Activated T-helper 2 cell treated with anti-CD3 and anti-CD28 coated beads, Interferon-gamma antibody, Interleukin-2, Interleukin-4, amounts not matched to agents 10 μg/mL and 5 μg/mL and 100 μg/mL, durations not matched to agents 14 hours and 24 hours and 36 hours (primary cell): Measurements from ENCODE around the gene ZNF775. TPM values are rescaled to one million over a fixed set of nuclear protein-coding genes. Genes with fewer than 3 reads are reported as not detected.
A peak's percentile ranks its signal among the peaks of the same experiment; 100 is the strongest.

ENCODE experiments used
- DNase-seq: peaks from one replicate; pipeline ENCODE4 v3.0.0; 2021; ENCODE audit warnings: low spot score
- H3K27ac Mint-ChIP-seq: one replicate; pipeline ENCODE4 v1.8.0; 2021; ENCODE audit warnings: mixed read lengths
- H3K27me3 Mint-ChIP-seq: one replicate; pipeline ENCODE4 v1.8.0; 2021; ENCODE audit warnings: low read depth, mixed read lengths
- H3K36me3 Mint-ChIP-seq: one replicate; pipeline ENCODE4 v1.8.0; 2021; ENCODE audit warnings: low read depth, mixed read lengths
- H3K4me1 Mint-ChIP-seq: one replicate; pipeline ENCODE4 v1.8.0; 2021; ENCODE audit warnings: low read depth, mixed read lengths
- H3K4me3 Mint-ChIP-seq: one replicate; pipeline ENCODE4 v1.8.0; 2021; ENCODE audit warnings: low read depth, mild to moderate bottlenecking, moderate library complexity, mixed read lengths
- H3K9me3 Mint-ChIP-seq: one replicate; pipeline ENCODE4 v1.8.0; 2021; ENCODE audit warnings: mixed read lengths
- intact Hi-C: fragments of 100-400 bp; cut with micrococcal nuclease; formaldehyde crosslinking; loops from one replicate; pipeline ENCODE4 v1.15.1; 2023
- total RNA-seq: library from RNA; stranded (reverse); gene quantifications from 2 replicates; pipeline ENCODE4 v1.2.3, GENCODE V29; 2022

Gene ZNF775
- total RNA-seq, 1 donor from 2014 or later = 4.5 TPM

GRCh38 chr7:150404172-150404804 lies 25.2 kb downstream of the ZNF775 start:
- Mint-ChIP-seq H3K27me3 (no peaks in the 10 kb centered on the region), H3K4me3 (peak overlapping the region; percentile 81), H3K9me3 (no peaks in the 10 kb centered on the region), H3K36me3 (peaks cover 10% of the 10 kb centered on the region), H3K27ac (peak overlapping the region; percentile 82), H3K4me1 (peaks cover 63% of the 10 kb centered on the region)
- intact Hi-C loops = loop anchor here (2.0 kb wide), 1 partner anchor 47 kb away; no protein-coding TSS in a partner anchor
- no peak for DNase-seq

DNA sequence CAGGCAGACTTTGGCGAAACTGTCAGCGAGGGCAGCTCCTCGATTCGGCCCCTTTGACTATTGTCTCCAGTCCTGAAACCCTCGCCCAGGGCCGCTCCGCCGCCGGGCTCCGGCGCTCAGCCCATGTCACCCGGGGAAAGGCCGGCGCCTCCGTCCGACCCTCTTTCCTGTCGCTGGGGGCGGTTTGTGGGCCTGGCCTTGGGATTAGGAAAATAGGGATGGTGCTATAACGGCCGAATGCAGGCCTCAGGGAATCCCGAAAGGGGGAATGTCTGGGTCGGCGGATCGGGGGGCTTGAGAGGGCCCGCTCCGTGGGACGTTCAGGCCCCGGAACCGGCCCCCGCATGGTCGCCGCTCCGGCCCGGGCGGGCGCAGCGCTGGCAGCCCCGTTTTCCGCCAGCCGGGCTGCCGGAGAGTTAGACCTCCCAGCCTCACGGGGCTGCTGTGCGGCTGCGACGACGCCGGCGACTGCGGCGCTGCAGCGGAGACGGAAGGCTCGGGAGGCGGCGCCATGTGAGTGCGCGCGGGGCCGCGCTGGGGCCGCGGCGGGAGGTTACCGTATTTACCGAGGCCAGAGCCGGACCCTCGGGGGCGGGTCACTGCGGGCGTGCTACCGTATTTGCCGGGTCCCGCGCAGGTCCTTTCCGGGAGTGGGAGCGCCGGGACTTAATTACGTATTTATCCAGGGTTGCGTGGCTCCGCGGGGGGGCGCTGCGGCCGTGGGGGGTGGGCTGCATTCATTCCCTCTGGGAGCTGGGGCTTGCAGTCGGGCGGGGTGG lies 25.9 kb downstream of the ZNF775 start:
- H3K36me3 Mint-ChIP-seq = peaks cover 10% of the 10 kb centered on the region
- H3K4me3 Mint-ChIP-seq = peak overlapping the region; percentile 88
- peak overlapping the region; percentile 95 for H3K27ac Mint-ChIP-seq
- intact Hi-C loops = loop anchor here (1.0 to 2.0 kb wide), 2 partner anchors 26 to 48 kb away; partner anchors contain the start of gene ZNF775
- DNase-seq = peak; percentile 78
- H3K4me1 Mint-ChIP-seq = peaks cover 58% of the 10 kb centered on the region
- no peaks in the 10 kb centered on the region for H3K9me3 Mint-ChIP-seq
- H3K27me3 Mint-ChIP-seq = no peaks in the 10 kb centered on the region

DNA sequence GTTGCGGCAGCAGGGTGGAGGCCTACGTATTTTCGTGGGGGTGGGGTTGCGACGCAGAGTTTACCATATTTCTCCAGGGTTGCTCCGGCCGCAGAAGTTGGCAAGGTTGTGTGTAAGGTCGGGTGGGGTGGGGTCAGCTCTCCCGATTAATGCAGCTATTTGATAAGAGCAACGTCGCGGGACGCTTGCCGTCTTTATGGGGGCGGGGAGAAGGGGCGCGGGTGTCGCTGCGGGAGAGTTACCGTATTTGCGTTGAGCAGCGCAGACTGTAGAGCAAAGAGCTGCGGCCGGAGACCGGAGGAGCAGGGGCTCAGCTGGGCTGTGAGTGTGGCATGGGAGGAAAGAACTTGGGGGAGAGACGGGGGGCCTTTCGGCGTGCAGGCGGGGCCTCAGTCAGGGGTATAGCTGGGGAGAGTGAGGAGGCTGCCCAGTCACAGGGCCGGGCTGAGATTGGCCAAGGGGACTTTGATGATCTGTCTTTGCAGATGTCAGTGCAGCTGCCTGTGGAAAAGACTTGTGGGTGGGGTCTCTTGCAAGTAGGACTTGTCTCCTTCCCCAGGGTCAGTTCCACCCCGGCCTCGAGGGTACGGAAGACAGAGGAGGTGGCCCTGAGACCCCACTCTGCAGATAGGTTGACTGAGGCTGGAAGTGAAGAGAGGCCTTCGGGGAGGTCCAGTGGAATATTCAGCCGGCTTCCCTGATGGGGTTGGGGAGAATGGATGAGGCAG lies 26.6 kb downstream of the ZNF775 start:
- peak; percentile 47 for DNase-seq
- Mint-ChIP-seq H3K4me3 (peak overlapping the region; percentile 88), H3K27ac (peak overlapping the region; percentile 95), H3K27me3 (no peaks in the 10 kb centered on the region), H3K9me3 (no peaks in the 10 kb centered on the region), H3K4me1 (peaks cover 51% of the 10 kb centered on the region), H3K36me3 (peaks cover 13% of the 10 kb centered on the region)
- intact Hi-C loops = loop anchor here (1.0 to 2.0 kb wide), 3 partner anchors 26 to 83 kb away; partner anchors contain the start of genes ACTR3C, LRRC61 and ZNF775

- no peak for DNase-seq
- peaks cover 18% of the 10 kb centered on the region for H3K36me3 Mint-ChIP-seq
- H3K4me1 Mint-ChIP-seq = peaks cover 46% of the 10 kb centered on the region
- peak overlapping the region; percentile 95 for H3K27ac Mint-ChIP-seq
- H3K9me3 Mint-ChIP-seq = no peaks in the 10 kb centered on the region
- H3K4me3 Mint-ChIP-seq = peak overlapping the region; percentile 88
- intact Hi-C loops = loop anchor here (2.0 kb wide), 1 partner anchor 83 kb away; the partner anchor contains the start of genes ACTR3C and LRRC61
- no peaks in the 10 kb centered on the region for H3K27me3 Mint-ChIP-seq
Observed at GRCh38 chr7:150406312-150406566, 27.1 kb downstream of the ZNF775 start.

GRCh38 chr7:150406567-150407421 lies 27.7 kb downstream of the ZNF775 start:
- DNase-seq = peak; percentile 43
- Mint-ChIP-seq H3K27ac (peak overlapping the region; percentile 95), H3K27me3 (no peaks in the 10 kb centered on the region), H3K9me3 (no peaks in the 10 kb centered on the region), H3K36me3 (peaks cover 20% of the 10 kb centered on the region), H3K4me3 (peak overlapping the region; percentile 88), H3K4me1 (peaks cover 40% of the 10 kb centered on the region)
- intact Hi-C loops = loop anchor here (1.0 to 2.0 kb wide), 2 partner anchors 15 to 84 kb away; partner anchors contain the start of genes ACTR3C and LRRC61

- Mint-ChIP-seq H3K27ac (no peak overlapping the region), H3K36me3 (peaks cover 20% of the 10 kb centered on the region), H3K9me3 (no peaks in the 10 kb centered on the region), H3K4me3 (no peak overlapping the region), H3K4me1 (peaks cover 37% of the 10 kb centered on the region), H3K27me3 (no peaks in the 10 kb centered on the region)
- intact Hi-C loops = loop anchor here (1.0 to 2.0 kb wide), 2 partner anchors 14 to 85 kb away; partner anchors contain the start of genes ACTR3C and LRRC61
- no peak for DNase-seq
Observed at GRCh38 chr7:150407588-150408392, 28.7 kb downstream of the ZNF775 start.

DNA sequence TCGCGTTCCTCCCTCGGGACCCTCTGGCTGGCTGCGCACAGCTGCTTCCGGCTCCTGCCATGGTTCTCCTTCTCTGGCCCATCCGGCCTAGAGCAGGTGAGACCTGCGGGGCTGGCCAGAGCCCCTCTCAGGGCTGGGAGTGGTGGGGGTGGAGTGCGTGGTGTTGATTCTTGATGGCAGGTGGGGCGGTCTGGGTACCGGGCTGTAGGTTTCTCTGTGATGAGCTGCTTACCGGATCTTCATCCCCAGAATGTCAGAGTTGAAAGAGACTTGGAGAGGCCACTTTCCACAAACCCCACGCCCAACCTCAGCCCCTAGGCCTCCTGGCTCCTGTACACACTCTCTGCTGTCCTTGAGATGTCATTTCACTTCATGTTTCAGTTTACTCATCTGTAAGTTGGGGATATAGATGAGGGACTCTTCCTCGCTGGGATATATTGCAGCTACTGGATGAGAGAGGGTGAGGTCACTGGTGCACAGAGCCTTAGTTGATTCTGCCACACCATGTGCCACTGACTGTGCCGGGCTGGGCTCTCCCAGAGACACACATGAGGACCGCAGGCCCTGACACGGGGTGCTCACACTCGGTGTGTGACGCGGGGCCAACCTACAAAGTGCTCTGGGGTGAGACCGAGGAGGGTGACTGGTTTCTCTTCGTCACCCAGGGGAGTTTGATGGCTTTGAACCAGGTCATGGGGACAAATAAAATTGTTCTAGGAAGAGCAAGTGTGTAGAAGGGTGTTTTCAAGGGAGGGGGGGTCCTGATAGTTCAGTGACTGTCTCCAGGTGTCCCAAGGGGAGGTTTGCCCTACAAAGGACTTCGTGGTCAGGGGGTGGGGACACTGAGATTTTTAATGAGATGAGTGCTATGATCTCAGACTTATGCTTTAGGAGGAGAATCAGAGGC lies 29.5 kb downstream of the ZNF775 start:
- Mint-ChIP-seq H3K36me3 (peaks cover 20% of the 10 kb centered on the region), H3K4me3 (no peak overlapping the region), H3K9me3 (no peaks in the 10 kb centered on the region), H3K4me1 (peaks cover 33% of the 10 kb centered on the region), H3K27me3 (no peaks in the 10 kb centered on the region), H3K27ac (peak overlapping the region; percentile 78)
- no peak for DNase-seq
- intact Hi-C loops = no loop called here

- H3K27ac Mint-ChIP-seq = peak overlapping the region; percentile 78
- intact Hi-C loops = no loop called here
- DNase-seq = no peak
- no peaks in the 10 kb centered on the region for H3K9me3 Mint-ChIP-seq
- peaks cover 20% of the 10 kb centered on the region for H3K36me3 Mint-ChIP-seq
- H3K27me3 Mint-ChIP-seq = no peaks in the 10 kb centered on the region
- H3K4me1 Mint-ChIP-seq = peaks cover 26% of the 10 kb centered on the region
- no peak overlapping the region for H3K4me3 Mint-ChIP-seq
Observed at GRCh38 chr7:150409300-150410030, 30.3 kb downstream of the ZNF775 start.

GRCh38 chr7:150410131-150410530 lies 31.0 kb downstream of the ZNF775 start:
- no peaks in the 10 kb centered on the region for H3K9me3 Mint-ChIP-seq
- intact Hi-C loops = no loop called here
- H3K27me3 Mint-ChIP-seq = no peaks in the 10 kb centered on the region
- no peak overlapping the region for H3K4me3 Mint-ChIP-seq
- H3K27ac Mint-ChIP-seq = no peak overlapping the region
- DNase-seq = no peak
- H3K36me3 Mint-ChIP-seq = peaks cover 20% of the 10 kb centered on the region
- H3K4me1 Mint-ChIP-seq = peaks cover 24% of the 10 kb centered on the region

GRCh38 chr7:150410680-150411346 lies 31.7 kb downstream of the ZNF775 start:
- H3K4me3 Mint-ChIP-seq = no peak overlapping the region

More at GRCh38 chr7:150410680-150411346, 31.7 kb downstream of the ZNF775 start:
- Mint-ChIP-seq H3K4me1 (peaks cover 21% of the 10 kb centered on the region), H3K27ac (no peak overlapping the region), H3K9me3 (no peaks in the 10 kb centered on the region), H3K36me3 (peaks cover 20% of the 10 kb centered on the region), H3K27me3 (no peaks in the 10 kb centered on the region)
- no peak for DNase-seq
- intact Hi-C loops = no loop called here
